ENCODE data around the gene TEPSIN.

The TEPSIN gene

GRCh38 chr17:81238815-81239713 is at the start of gene TEPSIN, which contains the start of gene NDUFAF8:
Gene TEPSIN, minus strand, starts transcription at chr17:81239055. Its CDS starts 22 bp downstream, at chr17:81239033.
Gene NDUFAF8, plus strand, starts transcription at chr17:81239318. Its CDS starts 46 bp downstream, at chr17:81239364.
- peak; percentile 99 for DNase-seq (ENCODE audit: low read depth)

DNA sequence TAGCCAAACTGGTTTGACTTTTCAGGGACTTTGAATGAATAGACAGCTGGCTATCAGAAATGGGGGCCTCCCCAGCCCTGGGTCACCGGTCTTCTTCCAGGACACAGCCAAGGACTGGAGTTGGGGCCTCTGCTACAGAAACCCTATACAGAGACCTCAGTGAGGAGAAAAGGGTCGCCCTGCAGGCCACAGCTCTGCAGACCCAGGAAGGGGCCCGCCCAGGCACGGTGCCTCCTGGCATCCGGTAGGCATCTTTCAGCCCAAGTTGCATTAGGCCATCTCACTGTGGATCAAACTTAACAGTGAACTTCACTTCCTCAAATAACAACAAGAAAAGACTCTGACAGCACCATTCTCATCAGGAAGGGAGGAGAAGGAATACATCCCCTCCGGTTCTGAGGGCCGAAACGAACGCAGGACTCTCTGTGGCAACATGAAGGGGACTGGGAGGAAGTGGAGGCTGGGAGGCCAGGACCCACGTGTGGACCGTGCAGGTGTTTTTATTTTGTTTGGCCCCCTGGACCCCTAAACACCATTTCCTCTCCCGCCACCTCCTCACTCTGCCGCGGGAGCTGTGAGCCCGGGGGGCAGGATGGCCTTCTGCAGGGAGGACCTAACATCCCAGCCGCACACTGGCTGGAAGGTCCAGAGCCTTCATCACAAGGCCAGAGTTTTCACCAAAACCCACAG is 49.0 kb upstream of the TEPSIN start:
- no peak for DNase-seq (ENCODE audit: low read depth)

- DNase-seq (ENCODE audit: low read depth), result no peak
These were observed 48.3 kb upstream of the TEPSIN start for GRCh38 chr17:81287152-81287551.

DNA sequence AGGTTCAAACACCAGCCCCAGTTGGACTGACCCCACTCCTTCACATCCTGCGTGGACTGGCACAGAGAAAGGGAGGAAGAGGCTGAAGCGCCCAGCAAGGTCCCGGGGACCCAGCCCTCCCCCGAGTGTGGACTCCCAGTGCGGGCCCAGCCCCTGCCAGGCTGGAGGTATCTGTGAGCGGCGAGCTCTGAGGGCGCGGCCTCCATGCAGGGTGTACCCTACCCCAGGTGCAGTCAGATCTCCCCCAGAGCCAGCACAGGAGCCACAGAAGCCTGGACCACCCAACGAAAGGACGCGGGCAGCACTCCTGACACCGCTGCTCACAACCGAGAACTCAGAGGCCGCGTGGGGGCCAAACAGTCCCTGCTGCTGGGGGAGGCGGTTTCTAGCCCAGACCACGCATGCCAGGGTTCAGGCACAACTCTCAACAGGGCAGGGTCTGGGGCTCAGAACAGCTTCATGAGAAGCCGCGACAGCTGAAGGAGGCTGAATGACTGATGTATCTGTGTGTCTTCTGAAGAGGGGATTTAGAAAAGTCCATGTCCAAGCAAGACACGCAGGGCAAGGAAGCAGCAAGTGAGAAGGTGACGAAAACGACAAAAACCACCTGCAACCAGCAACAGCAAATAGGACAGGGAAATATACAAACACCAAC is 47.8 kb upstream of the TEPSIN start:
- no peak for DNase-seq (ENCODE audit: low read depth)

DNA sequence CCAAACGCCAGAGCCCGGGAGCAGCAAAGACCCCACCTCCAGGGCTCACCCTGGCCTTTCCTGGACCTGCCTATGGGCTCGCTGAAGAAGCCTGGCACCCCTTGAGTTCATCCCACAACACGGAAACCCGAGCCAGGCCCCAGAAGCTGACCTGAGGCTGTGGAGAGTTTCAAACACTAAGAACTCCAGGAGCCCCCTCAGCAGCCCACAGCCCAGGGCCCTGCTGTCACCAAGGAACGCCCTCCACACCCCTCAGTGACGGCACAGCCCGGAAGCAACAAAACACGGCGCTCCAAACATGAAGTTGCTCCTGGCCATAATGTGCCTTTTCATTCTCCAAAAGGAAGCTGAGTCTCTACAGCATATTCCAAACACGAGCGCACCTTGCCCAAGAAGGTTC is 47.0 kb upstream of the TEPSIN start:
- no peak for DNase-seq (ENCODE audit: low read depth)

DNA sequence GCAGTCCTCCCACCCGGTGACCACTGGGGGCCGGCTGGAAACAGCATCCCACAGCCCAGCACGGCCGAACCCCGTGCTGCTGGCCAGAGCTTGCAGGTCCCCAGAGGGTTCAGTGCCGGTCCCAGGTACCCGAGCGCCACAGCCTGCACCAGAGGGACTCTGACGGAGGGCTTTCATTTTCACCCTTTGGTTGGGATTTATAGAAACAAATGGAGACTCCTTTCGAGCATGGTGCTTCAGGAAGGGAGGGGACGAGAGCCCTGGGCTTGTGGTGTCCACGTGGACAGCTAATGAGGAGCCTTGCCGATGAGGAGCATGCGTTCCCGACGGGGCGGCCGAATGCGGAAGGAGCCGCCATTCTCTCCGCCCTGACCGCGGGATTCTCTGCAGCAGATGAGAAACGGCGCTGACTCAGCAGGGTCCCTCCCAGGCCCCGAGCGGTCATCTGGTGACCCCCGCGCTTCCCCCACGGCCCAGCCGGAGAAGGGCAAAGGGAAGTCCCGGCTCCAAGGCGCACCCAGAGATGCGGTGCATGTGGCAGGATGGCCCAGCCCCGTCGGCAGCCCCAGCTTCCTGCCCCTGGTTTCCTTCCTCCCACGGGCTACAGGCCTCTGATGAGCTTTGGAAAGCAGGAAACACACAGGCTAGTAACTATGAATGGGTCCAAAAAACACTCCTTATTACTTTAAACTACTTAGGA is 46.5 kb upstream of the TEPSIN start:
- DNase-seq (ENCODE audit: low read depth), result no peak

GRCh38 chr17:81282876-81283275 is 44.0 kb upstream of the TEPSIN start:
- no peak for DNase-seq (ENCODE audit: low read depth)

GRCh38 chr17:81282141-81282540 is 43.3 kb upstream of the TEPSIN start:
- DNase-seq (ENCODE audit: low read depth), result no peak

DNA sequence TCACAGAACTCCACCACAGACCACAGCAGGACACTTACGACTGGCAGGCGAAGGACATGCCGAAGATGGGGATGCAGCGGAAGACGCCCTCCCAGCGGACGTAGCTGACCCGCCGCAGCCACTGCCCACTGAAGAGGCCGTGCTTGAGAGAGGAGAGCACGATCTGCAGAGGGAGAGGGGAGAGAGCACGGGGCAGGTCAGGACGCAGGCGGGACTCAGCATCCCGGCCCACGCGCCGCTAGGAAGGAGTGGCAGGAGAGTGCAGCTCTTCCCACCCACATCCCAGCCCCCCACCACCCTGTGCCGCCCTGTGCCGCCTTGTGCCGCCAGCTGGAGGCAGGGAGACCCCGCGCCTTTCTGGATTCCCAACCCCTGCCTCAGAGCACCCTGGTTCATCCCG is 41.7 kb upstream of the TEPSIN start:
- no peak for DNase-seq (ENCODE audit: low read depth)

DNA sequence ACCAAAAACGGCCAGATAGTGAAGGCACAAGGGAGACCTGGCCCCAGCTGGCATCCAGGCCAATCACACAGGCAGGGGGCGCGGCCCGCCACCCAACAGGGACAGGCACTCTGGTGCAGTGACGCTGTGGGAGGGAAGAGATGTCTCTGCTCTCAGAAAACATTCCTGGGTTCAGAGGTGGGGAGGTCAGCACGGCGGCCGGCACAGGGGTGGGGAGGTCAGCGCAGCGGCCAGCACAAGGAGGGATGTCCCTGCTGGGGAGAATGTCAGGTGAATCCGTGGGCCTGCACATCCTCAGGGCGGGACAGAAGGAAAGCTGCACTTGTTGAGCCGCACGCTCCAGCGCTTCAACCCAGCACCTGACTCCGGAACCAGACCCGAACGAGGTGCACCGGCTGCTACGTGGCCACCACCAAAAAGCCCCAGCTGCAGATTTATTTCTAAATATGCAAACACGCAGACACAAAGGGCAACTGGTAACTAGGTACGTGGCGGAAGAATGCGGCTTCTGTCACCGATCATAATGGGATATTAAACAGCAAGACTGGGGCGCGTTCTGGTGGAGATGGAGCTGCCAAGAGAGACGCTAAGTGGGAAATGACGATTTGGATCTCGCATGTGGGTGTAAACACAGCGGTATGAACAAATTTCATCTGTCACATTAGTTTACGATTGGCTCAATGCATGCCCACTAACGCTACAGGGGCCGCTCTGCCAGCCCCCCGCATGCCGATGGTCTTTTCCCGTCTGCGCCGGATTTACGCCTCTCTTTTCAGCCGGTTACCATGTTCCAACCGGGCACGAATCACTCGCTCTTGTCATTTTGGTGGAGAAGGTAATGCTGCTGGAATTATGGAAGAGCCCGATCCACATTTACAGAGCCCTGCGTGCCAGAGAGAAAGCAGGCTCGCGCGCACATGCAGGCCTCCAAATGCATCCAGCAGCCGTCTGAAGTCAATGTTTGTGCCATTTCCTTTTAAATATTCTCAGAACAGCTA is 40.7 kb upstream of the TEPSIN start:
- no peak for DNase-seq (ENCODE audit: low read depth)

DNA sequence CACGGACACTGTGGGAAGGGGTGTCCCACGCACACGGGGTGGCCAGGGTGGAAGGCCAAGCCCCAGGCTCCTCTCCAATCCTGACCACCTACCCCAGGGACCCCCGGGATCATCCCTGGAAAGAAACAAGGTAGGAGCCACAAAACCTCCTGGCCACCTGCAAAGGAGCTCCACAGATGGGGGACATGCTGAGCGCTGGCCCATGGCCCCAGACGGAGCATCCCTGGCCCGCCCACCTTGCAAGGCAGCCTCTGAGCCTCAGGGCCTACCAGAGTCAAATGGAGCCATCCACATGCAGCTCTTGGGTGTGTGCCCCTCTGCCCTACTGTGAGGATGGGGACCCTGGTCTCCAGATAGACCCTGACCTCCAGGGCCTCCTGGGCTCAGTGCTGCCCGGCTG is 40.0 kb upstream of the TEPSIN start:
- no peak for DNase-seq (ENCODE audit: low read depth)

- DNase-seq (ENCODE audit: low read depth), result no peak
These were observed 39.3 kb upstream of the TEPSIN start for GRCh38 chr17:81277946-81278693.

GRCh38 chr17:81277421-81277820 is 38.6 kb upstream of the TEPSIN start:
- no peak for DNase-seq (ENCODE audit: low read depth)

DNA sequence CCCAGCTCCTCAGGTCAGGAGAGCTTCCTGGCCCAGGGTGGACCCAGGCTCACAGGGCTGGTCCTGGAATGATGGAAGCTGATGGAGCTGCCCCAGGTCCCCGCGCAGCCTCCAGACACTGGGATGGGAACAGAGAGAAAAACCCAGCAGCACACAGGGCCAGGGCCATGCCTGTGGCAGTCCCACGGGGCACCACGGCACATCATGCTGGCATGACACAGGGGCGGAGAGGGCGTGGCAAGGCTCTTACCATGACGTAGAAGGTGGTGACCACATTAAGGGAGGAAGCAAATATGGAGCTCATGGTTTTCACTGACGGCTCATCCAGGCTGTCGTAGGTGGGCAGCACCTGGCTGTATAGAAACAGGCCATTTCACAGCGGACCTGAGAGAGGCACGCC is 37.9 kb upstream of the TEPSIN start:
- DNase-seq (ENCODE audit: low read depth), result no peak

- DNase-seq (ENCODE audit: low read depth), result no peak
These were observed 35.6 kb upstream of the TEPSIN start for GRCh38 chr17:81274471-81274855.

DNA sequence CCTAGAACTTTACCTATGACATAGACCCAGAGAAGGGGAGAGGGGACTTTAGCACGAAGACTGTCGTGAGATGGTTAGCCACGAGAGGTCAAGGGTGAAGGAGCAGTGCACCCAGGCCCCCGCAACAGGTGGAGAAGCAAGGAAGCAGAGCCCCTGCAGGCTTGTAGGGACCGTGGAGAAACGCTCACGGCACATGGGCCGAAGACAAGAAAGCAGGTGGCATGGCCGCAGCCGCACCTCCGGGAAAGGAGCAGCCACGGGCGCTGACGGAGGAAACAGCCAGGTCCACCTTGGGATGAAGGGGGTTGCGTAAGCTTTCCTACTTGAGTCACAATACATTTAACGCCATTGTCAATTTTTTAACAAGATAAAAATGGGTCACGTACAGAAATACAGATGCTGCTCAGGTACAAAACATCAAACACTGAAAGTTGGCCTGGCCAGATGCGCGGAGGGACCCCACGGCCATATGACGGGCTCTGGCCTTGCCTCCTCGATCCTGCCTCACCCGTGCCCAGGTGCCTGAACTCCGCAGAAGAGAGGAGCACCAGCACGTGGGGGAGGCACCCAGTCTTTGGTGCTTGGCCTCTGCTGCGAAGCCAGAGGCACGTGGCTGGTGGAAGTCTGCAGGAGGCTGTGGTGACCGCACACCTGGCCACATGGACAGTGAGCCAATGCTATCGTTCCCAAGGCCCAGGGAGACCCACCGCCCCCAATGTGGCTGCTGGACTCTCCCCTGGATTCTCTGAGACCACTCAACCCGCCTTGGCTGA is 35.0 kb upstream of the TEPSIN start:
- DNase-seq (ENCODE audit: low read depth), result no peak

- DNase-seq (ENCODE audit: low read depth), result no peak
These were observed 33.8 kb upstream of the TEPSIN start for GRCh38 chr17:81272616-81273015.

DNA sequence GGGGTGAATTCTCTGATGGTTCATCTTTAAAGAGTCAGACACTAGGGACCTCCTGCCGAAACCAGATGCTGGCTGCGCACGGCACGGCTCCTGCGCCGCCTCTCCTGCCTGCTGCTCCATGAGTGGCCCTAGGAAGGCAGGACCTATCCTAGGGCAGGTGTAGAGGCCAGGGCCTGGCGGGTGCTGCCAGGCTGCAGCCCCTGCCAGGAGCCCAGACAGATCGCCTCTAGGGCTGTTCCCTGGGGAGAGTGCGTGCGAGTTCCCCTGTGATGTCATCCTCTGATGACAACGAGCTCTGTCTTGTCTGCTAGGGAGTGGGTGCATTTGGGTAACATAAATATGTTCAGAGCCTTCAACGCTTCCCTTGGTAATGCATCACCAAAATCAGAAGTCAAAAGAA is 32.4 kb upstream of the TEPSIN start:
- DNase-seq (ENCODE audit: low read depth), result no peak

GRCh38 chr17:81270279-81270678 is 31.4 kb upstream of the TEPSIN start:
- DNase-seq (ENCODE audit: low read depth), result no peak

Measured in fibroblast of the conjunctiva (primary cell).